ENCODE measurements around the gene PCDHGC5.

PCDHGC5 gene

DNA sequence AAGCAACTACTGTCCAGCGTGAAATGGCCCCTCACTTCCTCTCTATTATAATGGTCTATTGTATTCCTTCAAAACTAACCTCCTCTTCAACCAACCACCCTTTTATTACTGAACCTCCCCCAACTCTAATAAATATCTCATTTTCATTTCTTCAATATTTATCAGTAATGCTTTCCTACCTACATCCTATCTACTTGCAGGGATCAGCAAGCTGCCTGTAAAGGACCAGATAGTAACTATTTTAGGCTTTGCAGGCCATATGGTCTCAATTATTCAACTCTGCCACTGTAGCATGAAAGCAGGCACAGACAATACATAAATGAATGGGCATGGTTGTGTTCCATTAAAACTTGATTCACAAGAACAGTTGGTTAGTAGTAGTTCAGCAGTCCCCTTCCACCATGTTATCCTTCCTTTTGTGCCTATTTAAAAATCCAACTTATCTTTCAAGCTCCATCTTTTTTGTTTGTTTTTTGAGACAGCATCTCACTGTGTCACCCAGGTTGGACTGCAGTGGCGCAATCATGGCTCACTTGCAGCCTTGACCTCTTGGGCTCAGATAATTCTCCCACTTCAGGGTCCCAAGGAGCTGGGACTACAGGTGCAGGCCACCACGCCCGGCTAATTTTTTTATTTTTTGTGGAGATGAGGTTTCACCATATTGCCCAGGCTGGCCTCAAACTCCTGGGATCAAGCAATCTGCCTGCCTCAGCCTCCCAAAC, 45.8 kb downstream of the PCDHGC5 start:
- no peak for DNase-seq

All from NCI-H1930 (cell line).